ENCODE data around the gene PLAC9. TPM values are rescaled to one million over a fixed set of nuclear protein-coding genes. Genes with fewer than 3 reads are reported as not detected.

Gene PLAC9
- total RNA-seq, 4 donors from 2014 or later: 1.3 to 17.4 (median 8.5) TPM

DNA sequence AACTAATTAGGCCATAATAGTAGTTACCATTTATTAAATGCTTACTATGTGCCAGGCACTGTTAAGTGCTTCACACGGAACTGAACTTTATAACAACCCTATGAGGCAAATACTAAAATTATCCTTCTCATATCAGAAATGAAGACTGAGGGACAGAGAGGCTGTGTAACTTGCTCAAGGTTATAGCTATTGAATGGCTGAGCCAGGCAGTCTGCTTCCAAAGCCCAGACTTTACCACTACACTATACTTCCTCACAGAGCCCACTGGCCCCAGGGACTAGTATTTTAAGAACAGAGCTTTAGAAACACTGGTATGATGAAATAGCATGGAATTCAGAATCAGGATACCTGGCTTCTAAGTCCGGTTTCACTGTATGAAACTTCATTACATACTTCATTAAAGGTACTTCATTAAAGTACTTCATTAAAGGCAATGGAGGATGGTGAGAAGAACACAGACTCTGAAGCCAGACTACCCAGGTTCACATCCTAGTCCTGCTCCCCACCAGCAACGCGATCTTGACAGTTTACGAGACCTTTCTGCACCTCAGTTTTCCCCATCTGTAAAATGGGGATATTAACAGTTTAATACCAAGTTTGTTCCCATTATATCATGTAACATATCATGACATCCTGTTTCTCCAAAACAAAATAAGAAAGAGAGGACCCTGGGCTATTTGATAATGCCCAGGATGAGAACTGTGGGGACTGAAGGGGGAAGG is 53.2 kb downstream of the PLAC9 start:
- TF ChIP-seq, protein P1, sequence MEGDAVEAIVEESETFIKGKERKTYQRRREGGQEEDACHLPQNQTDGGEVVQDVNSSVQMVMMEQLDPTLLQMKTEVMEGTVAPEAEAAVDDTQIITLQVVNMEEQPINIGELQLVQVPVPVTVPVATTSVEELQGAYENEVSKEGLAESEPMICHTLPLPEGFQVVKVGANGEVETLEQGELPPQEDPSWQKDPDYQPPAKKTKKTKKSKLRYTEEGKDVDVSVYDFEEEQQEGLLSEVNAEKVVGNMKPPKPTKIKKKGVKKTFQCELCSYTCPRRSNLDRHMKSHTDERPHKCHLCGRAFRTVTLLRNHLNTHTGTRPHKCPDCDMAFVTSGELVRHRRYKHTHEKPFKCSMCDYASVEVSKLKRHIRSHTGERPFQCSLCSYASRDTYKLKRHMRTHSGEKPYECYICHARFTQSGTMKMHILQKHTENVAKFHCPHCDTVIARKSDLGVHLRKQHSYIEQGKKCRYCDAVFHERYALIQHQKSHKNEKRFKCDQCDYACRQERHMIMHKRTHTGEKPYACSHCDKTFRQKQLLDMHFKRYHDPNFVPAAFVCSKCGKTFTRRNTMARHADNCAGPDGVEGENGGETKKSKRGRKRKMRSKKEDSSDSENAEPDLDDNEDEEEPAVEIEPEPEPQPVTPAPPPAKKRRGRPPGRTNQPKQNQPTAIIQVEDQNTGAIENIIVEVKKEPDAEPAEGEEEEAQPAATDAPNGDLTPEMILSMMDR (IDR thresholded peaks at IDR 0.05): no peak
- no peak for TF ChIP-seq POLR2A (IDR thresholded peaks at IDR 0.05)
- DNase-seq (ENCODE audit: low spot score in 2 of 2): no peak
- no peak overlapping the region for H3K4me3 ChIP-seq (ENCODE audit: low read depth, poor library complexity, severe bottlenecking)
- intact Hi-C loops (cut with DNase I; ENCODE audit: low total_unique reads): no loop called here
- 86 to 87% methylated on average over 5 of the region's 5 CpGs for WGBS, 2 donors

DNA sequence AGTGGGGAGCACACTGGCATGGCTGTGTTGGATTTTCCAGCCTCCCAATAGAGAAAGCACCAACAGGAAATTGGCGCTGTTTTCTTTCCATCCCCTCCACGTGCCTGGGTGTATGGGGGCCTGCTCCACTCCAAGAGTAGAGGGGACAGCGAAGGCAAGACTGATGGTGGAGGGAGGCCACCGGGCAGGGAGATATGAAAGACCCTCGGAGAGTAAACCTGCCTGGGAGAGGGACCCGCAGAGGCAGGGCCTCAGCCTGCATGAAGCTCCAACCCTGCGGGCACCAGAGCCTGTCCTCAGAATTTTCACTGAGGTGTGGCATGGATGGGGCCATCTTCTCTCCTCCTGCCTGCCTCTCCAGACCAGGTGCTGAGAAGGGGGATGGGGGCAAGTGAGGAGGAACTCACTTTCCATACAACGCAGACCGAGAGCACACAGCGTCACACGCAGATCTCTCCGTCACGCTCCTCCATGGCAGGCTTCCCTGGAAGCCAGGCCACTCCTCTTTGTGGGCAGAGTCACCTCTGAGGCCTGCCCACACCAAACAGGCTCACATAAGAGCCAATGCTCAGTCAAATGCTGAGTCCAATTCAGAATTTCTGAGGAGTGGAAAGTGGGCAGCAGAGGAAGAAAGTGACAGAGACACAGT is 54.0 kb downstream of the PLAC9 start:
- no peak for DNase-seq (ENCODE audit: low spot score in 2 of 2)
- intact Hi-C loops (cut with DNase I; ENCODE audit: low total_unique reads): no loop called here
- WGBS, 2 donors: 66 to 73% methylated on average over 13 of the region's 13 CpGs
- H3K4me3 ChIP-seq (ENCODE audit: low read depth, poor library complexity, severe bottlenecking): no peak overlapping the region
- no peak for TF ChIP-seq POLR2A (IDR thresholded peaks at IDR 0.05)
- TF ChIP-seq, protein P1 (IDR thresholded peaks at IDR 0.05): no peak

DNA sequence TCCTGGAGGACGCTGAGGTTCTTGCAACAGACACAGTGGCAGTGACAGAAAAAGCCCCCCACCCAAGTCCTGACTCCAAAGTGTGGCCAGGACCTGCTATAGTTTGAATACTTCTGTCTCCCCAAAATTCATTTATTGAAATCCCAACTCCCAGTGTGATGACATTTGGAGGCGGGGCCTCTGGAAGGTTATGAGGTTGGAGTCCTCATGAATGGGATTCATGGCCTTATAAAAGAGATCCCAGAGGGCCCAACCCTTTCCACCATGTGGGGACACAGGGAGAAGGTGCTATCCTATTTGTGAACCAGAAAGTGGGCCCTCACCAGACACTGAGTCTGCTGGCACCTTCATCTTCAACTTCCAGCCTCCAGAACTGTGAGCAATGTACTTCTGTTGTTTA is 54.5 kb downstream of the PLAC9 start:
- intact Hi-C loops (cut with DNase I; ENCODE audit: low total_unique reads): no loop called here
- 89 to 100% methylated on average over 2 of the region's 2 CpGs for WGBS, 2 donors
- TF ChIP-seq POLR2A (IDR thresholded peaks at IDR 0.05): no peak
- TF ChIP-seq, protein P1 (IDR thresholded peaks at IDR 0.05): no peak
- DNase-seq (ENCODE audit: low spot score in 2 of 2): no peak
- no peak overlapping the region for H3K4me3 ChIP-seq (ENCODE audit: low read depth, poor library complexity, severe bottlenecking)

DNA sequence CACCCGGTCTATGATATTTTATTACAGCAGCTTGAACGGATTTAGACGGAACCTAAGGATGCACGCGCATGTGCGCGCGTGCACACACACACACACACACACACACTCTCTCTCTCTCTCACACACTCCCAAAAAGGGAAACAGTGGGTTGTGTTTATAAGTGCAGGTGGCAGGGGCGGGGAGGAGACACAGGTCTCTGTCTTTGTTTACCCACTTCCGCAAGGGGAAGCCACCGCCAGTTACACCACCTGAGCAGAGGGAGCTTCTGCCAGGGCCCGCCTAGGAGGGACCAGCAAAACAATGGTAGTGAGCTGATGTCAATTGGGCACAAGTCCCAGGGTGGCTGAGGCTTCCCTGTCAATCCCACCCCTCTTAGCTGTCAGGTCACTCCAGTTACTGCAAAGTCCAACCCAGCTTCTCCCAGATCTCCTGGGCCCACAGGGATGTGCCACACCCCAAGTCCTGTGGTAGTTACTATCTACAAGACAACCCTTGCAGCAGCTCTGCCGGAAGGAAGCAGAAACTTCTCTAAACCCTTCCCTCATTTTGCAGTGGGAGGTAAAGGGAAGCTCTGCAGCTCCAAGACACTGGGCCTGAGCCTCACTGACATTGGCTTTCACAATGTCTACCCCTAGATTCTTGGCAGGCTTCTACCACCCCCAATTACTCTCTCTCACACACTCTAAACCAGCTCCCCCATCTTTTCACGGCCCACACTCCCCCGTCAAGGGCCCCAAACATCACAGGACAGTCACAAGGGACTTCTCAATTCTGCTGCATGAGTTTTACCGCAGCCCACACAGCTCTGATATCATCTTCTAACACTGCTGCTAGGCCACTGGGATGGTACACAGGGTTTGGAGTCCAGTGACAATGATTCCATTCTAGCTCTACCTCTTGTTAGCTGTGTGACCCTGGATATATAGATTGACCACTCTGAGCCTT is 55.2 kb downstream of the PLAC9 start:
- intact Hi-C loops (cut with DNase I; ENCODE audit: low total_unique reads): no loop called here
- no peak overlapping the region for H3K4me3 ChIP-seq (ENCODE audit: low read depth, poor library complexity, severe bottlenecking)
- WGBS, 2 donors: 64 to 70% methylated on average over 16 of the region's 16 CpGs
- DNase-seq (ENCODE audit: low spot score in 2 of 2): no peak
- TF ChIP-seq, protein P1 (IDR thresholded peaks at IDR 0.05): no peak
- no peak for TF ChIP-seq POLR2A (IDR thresholded peaks at IDR 0.05)

DNA sequence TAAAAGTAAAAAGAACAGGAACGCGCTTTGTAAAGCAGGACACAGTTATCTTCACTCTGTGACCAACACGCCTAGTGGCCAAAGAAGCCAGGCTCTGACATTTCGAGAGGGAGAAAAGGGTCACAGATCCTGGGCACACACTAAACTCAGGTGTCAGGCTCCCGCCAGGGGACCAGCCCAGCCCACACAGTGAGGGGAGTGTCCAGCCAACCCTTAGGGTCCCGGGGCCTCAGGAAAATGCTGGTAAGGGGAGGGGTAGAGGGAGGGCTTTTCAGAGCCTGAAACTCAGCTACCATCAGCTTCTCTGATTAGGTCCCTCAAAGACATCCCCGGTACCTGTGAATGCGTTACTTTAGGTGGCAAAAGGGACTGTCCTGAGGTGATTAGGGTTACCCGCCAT is 56.2 kb downstream of the PLAC9 start:
- TF ChIP-seq POLR2A (IDR thresholded peaks at IDR 0.05): no peak
- TF ChIP-seq, protein P1 (IDR thresholded peaks at IDR 0.05): no peak
- no peak overlapping the region for H3K4me3 ChIP-seq (ENCODE audit: low read depth, poor library complexity, severe bottlenecking)
- intact Hi-C loops (cut with DNase I; ENCODE audit: low total_unique reads): no loop called here
- WGBS, 2 donors: 91 to 94% methylated on average over 9 of the region's 9 CpGs
- DNase-seq (ENCODE audit: low spot score in 2 of 2): no peak

Data from lower leg skin (tissue), 4 donors.